ENCODE results near the gene MZT2B.
"Not testable (repeated sequence)": the region's sequence is repeated elsewhere in the genome, so short reads cannot be mapped to it uniquely, and the experiment has no call there.

The MZT2B gene

GRCh38 chr2:130220505-130220904, 38.4 kb downstream of the MZT2B start:
- not testable (repeated sequence) for DNase-seq

DNA sequence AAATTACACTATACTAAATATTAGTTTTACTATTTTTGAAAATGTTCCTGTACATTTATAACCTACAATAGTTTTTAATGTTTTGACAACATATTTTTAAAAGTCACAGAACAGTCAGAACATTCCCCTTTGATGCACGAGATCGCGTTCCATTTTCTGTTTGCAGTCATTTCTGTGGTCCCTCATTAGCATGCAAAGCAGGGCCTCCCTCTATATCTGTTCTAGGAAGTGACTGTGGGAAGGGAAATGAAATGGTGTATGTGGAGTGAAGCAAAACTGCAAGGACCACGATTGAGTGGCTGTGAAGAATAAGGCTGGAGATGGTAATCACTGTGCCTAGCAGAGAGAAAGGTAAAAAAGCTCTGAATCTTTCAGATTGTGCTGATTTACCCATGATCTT, 40.5 kb downstream of the MZT2B start:
- not testable (repeated sequence) for DNase-seq

DNA sequence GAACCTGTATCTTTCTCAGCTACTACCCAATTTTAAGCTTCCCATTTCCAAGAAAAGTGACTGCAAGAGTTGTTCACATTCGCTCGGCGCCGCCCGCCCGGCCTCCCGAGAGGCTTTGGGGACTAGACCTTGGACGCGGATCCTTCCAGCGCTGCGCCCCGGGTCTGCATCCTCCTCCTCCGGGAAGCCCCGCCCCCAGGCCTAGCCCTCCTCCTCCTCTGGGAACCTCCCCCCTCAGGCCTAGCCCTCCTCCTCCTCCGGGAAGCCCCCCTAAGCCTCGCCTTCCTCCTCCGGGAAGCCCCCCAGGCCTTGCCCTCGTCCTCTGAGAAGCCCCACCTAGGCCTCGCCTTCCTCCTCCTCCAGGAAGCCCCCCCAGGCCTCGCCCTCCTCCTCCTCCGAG, 45.9 kb downstream of the MZT2B start:
- DNase-seq: not testable (repeated sequence)

GRCh38 chr2:130228467-130229160, 46.6 kb downstream of the MZT2B start:
- DNase-seq: not testable (repeated sequence)

GRCh38 chr2:130229161-130229510, 47.1 kb downstream of the MZT2B start:
- peak; percentile 47 for DNase-seq

- DNase-seq: not testable (repeated sequence)
These were observed 48.3 kb downstream of the MZT2B start for GRCh38 chr2:130230376-130230775.

GRCh38 chr2:130230907-130231306, 48.8 kb downstream of the MZT2B start:
- not testable (repeated sequence) for DNase-seq

GRCh38 chr2:130231656-130232055, 49.6 kb downstream of the MZT2B start:
- DNase-seq: no peak

DNA sequence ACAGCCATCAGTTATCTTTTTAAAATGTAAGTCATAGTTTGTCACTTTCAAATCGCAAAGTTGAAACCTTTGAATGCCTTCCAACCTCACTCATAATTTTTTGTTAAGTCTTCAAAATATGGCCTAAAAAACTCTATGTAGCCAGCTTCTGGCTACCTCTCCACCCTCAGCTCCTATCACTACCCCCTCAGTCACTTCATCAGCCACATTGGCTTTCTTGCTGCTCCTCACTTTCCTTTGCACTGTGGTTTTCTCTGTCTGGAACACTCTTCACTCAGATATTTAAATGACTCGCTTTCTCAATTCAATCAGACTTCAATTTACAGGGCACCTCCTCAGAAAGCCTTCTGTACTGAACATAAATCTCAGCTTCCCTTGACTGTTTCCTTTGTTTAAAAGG, 51.0 kb downstream of the MZT2B start:
- DNase-seq: not testable (repeated sequence)

- DNase-seq: not testable (repeated sequence)
These were observed 57.5 kb downstream of the MZT2B start for GRCh38 chr2:130239581-130239980.

All from fibroblast of skin of scalp (primary cell).